ENCODE results near the gene ERV3-1.
"Not testable (repeated sequence)": the region's sequence is repeated elsewhere in the genome, so short reads cannot be mapped to it uniquely, and the experiment has no call there.

Gene ERV3-1

GRCh38 chr7:64999165-65000004, 7.1 kb downstream of the ERV3-1 start:
- no peak for DNase-seq (ENCODE audit: low spot score)

GRCh38 chr7:64998865-64999164, 7.7 kb downstream of the ERV3-1 start:
- DNase-seq (ENCODE audit: low spot score), result no peak

GRCh38 chr7:64997927-64998391, 8.5 kb downstream of the ERV3-1 start:
- no peak for DNase-seq (ENCODE audit: low spot score)

- no peak for DNase-seq (ENCODE audit: low spot score)
Measured at GRCh38 chr7:64997164-64997908, 9.2 kb downstream of the ERV3-1 start.

GRCh38 chr7:64996305-64996704, 10.2 kb downstream of the ERV3-1 start:
- no peak for DNase-seq (ENCODE audit: low spot score)

GRCh38 chr7:64993901-64994300, 12.6 kb downstream of the ERV3-1 start:
- no peak for DNase-seq (ENCODE audit: low spot score)

- no peak for DNase-seq (ENCODE audit: low spot score)
Measured at GRCh38 chr7:64992971-64993370, 13.5 kb downstream of the ERV3-1 start.

- no peak for DNase-seq (ENCODE audit: low spot score)
Measured at GRCh38 chr7:64990936-64991335, 15.6 kb downstream of the ERV3-1 start, which contains the start of gene ZNF117. Gene ZNF117 (minus strand): TSS chr7:64991036.

GRCh38 chr7:64990216-64990615, 16.3 kb downstream of the ERV3-1 start:
- no peak for DNase-seq (ENCODE audit: low spot score)

- no peak for DNase-seq (ENCODE audit: low spot score)
Measured at GRCh38 chr7:64978497-64979203, 27.8 kb downstream of the ERV3-1 start.

- DNase-seq (ENCODE audit: low spot score), result no peak
Measured at GRCh38 chr7:64965594-64965993, 40.9 kb downstream of the ERV3-1 start.

GRCh38 chr7:64959072-64959747, 47.3 kb downstream of the ERV3-1 start:
- DNase-seq (ENCODE audit: low spot score), result no peak

GRCh38 chr7:64951250-64951848, 55.1 kb downstream of the ERV3-1 start:
- no peak for DNase-seq (ENCODE audit: low spot score)

GRCh38 chr7:64950673-64951072, 55.8 kb downstream of the ERV3-1 start:
- DNase-seq (ENCODE audit: low spot score), result not testable (repeated sequence)

- DNase-seq (ENCODE audit: low spot score), result not testable (repeated sequence)
Measured at GRCh38 chr7:64948774-64949173, 57.7 kb downstream of the ERV3-1 start.

- DNase-seq (ENCODE audit: low spot score), result peak; percentile 58
Measured at GRCh38 chr7:64947252-64948000, 59.1 kb downstream of the ERV3-1 start.

- peak; percentile 62 for DNase-seq (ENCODE audit: low spot score)
Measured at GRCh38 chr7:64946772-64947171, 59.7 kb downstream of the ERV3-1 start.

- DNase-seq (ENCODE audit: low spot score), result no peak
Measured at GRCh38 chr7:64945503-64946175, 60.8 kb downstream of the ERV3-1 start.

GRCh38 chr7:64944667-64945502, 61.6 kb downstream of the ERV3-1 start:
- not testable (repeated sequence) for DNase-seq (ENCODE audit: low spot score)
